ENCODE data around the gene SYNE2.

Gene SYNE2

GRCh38 chr14:63891148-63891975 lies 38.6 kb downstream of the SYNE2 start:
- no peak overlapping the region for H3K27ac Mint-ChIP-seq
- peaks cover 2% of the 10 kb centered on the region for H3K36me3 Mint-ChIP-seq (ENCODE audit: low read depth)
- no peaks in the 10 kb centered on the region for H3K9me3 Mint-ChIP-seq
- H3K4me1 Mint-ChIP-seq (ENCODE audit: low read depth) = peaks cover 14% of the 10 kb centered on the region
- no peaks in the 10 kb centered on the region for H3K27me3 Mint-ChIP-seq (ENCODE audit: low read depth)
- no peak overlapping the region for H3K4me3 Mint-ChIP-seq

- Mint-ChIP-seq H3K27me3 (ENCODE audit: low read depth) (no peaks in the 10 kb centered on the region), H3K27ac (no peak overlapping the region), H3K4me3 (no peak overlapping the region), H3K4me1 (ENCODE audit: low read depth) (peaks cover 14% of the 10 kb centered on the region), H3K36me3 (ENCODE audit: low read depth) (peaks cover 2% of the 10 kb centered on the region), H3K9me3 (no peaks in the 10 kb centered on the region)
These were observed 39.5 kb downstream of the SYNE2 start for GRCh38 chr14:63892265-63892664.

- H3K9me3 Mint-ChIP-seq = no peaks in the 10 kb centered on the region
These were observed 41.1 kb downstream of the SYNE2 start for GRCh38 chr14:63893701-63894458.

GRCh38 chr14:63895510-63895909 lies 42.7 kb downstream of the SYNE2 start:
- Mint-ChIP-seq H3K4me3 (no peak overlapping the region), H3K4me1 (ENCODE audit: low read depth) (peaks cover 23% of the 10 kb centered on the region), H3K9me3 (no peaks in the 10 kb centered on the region), H3K27me3 (ENCODE audit: low read depth) (no peaks in the 10 kb centered on the region), H3K27ac (no peak overlapping the region), H3K36me3 (ENCODE audit: low read depth) (peaks cover 10% of the 10 kb centered on the region)

More at GRCh38 chr14:63893701-63894458, 41.1 kb downstream of the SYNE2 start:
- H3K36me3 Mint-ChIP-seq (ENCODE audit: low read depth) = peaks cover 2% of the 10 kb centered on the region
- H3K27me3 Mint-ChIP-seq (ENCODE audit: low read depth) = no peaks in the 10 kb centered on the region
- no peak overlapping the region for H3K27ac Mint-ChIP-seq
- no peak overlapping the region for H3K4me3 Mint-ChIP-seq
- H3K4me1 Mint-ChIP-seq (ENCODE audit: low read depth) = peaks cover 16% of the 10 kb centered on the region

- H3K36me3 Mint-ChIP-seq (ENCODE audit: low read depth) = peaks cover 14% of the 10 kb centered on the region
- peaks cover 22% of the 10 kb centered on the region for H3K4me1 Mint-ChIP-seq (ENCODE audit: low read depth)
- H3K9me3 Mint-ChIP-seq = no peaks in the 10 kb centered on the region
- no peaks in the 10 kb centered on the region for H3K27me3 Mint-ChIP-seq (ENCODE audit: low read depth)
- H3K27ac Mint-ChIP-seq = no peak overlapping the region
- no peak overlapping the region for H3K4me3 Mint-ChIP-seq
These were observed 43.5 kb downstream of the SYNE2 start for GRCh38 chr14:63896278-63896720.

- Mint-ChIP-seq H3K27ac (no peak overlapping the region), H3K9me3 (no peaks in the 10 kb centered on the region), H3K4me1 (ENCODE audit: low read depth) (peaks cover 23% of the 10 kb centered on the region), H3K4me3 (no peak overlapping the region), H3K27me3 (ENCODE audit: low read depth) (no peaks in the 10 kb centered on the region), H3K36me3 (ENCODE audit: low read depth) (peaks cover 18% of the 10 kb centered on the region)
These were observed 44.9 kb downstream of the SYNE2 start for GRCh38 chr14:63897721-63898163.

- H3K27ac Mint-ChIP-seq = no peak overlapping the region
- H3K36me3 Mint-ChIP-seq (ENCODE audit: low read depth) = peaks cover 23% of the 10 kb centered on the region
- H3K4me1 Mint-ChIP-seq (ENCODE audit: low read depth) = peaks cover 28% of the 10 kb centered on the region
- no peaks in the 10 kb centered on the region for H3K9me3 Mint-ChIP-seq
- peak overlapping the region; percentile 15 for H3K4me3 Mint-ChIP-seq
- H3K27me3 Mint-ChIP-seq (ENCODE audit: low read depth) = no peaks in the 10 kb centered on the region
These were observed 47.1 kb downstream of the SYNE2 start for GRCh38 chr14:63899953-63900352.

- Mint-ChIP-seq H3K4me1 (ENCODE audit: low read depth) (peaks cover 31% of the 10 kb centered on the region), H3K27ac (peak overlapping the region; percentile 49), H3K9me3 (no peaks in the 10 kb centered on the region), H3K36me3 (ENCODE audit: low read depth) (peaks cover 26% of the 10 kb centered on the region), H3K27me3 (ENCODE audit: low read depth) (no peaks in the 10 kb centered on the region), H3K4me3 (no peak overlapping the region)
These were observed 48.8 kb downstream of the SYNE2 start for GRCh38 chr14:63901434-63902085.

GRCh38 chr14:63902375-63902976 lies 49.7 kb downstream of the SYNE2 start:
- H3K4me3 Mint-ChIP-seq = no peak overlapping the region
- no peaks in the 10 kb centered on the region for H3K9me3 Mint-ChIP-seq
- H3K27ac Mint-ChIP-seq = no peak overlapping the region
- H3K4me1 Mint-ChIP-seq (ENCODE audit: low read depth) = peaks cover 31% of the 10 kb centered on the region
- H3K27me3 Mint-ChIP-seq (ENCODE audit: low read depth) = no peaks in the 10 kb centered on the region
- H3K36me3 Mint-ChIP-seq (ENCODE audit: low read depth) = peaks cover 26% of the 10 kb centered on the region

- no peak overlapping the region for H3K4me3 Mint-ChIP-seq
- no peaks in the 10 kb centered on the region for H3K27me3 Mint-ChIP-seq (ENCODE audit: low read depth)
- no peaks in the 10 kb centered on the region for H3K9me3 Mint-ChIP-seq
- H3K4me1 Mint-ChIP-seq (ENCODE audit: low read depth) = peaks cover 45% of the 10 kb centered on the region
- no peak overlapping the region for H3K27ac Mint-ChIP-seq
- peaks cover 28% of the 10 kb centered on the region for H3K36me3 Mint-ChIP-seq (ENCODE audit: low read depth)
These were observed 51.9 kb downstream of the SYNE2 start for GRCh38 chr14:63904724-63905123.

GRCh38 chr14:63905370-63905769 lies 52.6 kb downstream of the SYNE2 start:
- Mint-ChIP-seq H3K4me3 (no peak overlapping the region), H3K4me1 (ENCODE audit: low read depth) (peaks cover 46% of the 10 kb centered on the region), H3K36me3 (ENCODE audit: low read depth) (peaks cover 23% of the 10 kb centered on the region), H3K27ac (no peak overlapping the region), H3K27me3 (ENCODE audit: low read depth) (no peaks in the 10 kb centered on the region), H3K9me3 (no peaks in the 10 kb centered on the region)

GRCh38 chr14:63908667-63909264 lies 56.0 kb downstream of the SYNE2 start:
- H3K36me3 Mint-ChIP-seq (ENCODE audit: low read depth) = peaks cover 26% of the 10 kb centered on the region
- peaks cover 43% of the 10 kb centered on the region for H3K4me1 Mint-ChIP-seq (ENCODE audit: low read depth)
- H3K27ac Mint-ChIP-seq = no peak overlapping the region
- H3K9me3 Mint-ChIP-seq = no peaks in the 10 kb centered on the region
- peak overlapping the region; percentile 25 for H3K4me3 Mint-ChIP-seq
- H3K27me3 Mint-ChIP-seq (ENCODE audit: low read depth) = no peaks in the 10 kb centered on the region

GRCh38 chr14:63909984-63910383 lies 57.2 kb downstream of the SYNE2 start:
- H3K9me3 Mint-ChIP-seq = no peaks in the 10 kb centered on the region
- H3K36me3 Mint-ChIP-seq (ENCODE audit: low read depth) = peaks cover 31% of the 10 kb centered on the region
- H3K4me1 Mint-ChIP-seq (ENCODE audit: low read depth) = peaks cover 38% of the 10 kb centered on the region
- no peaks in the 10 kb centered on the region for H3K27me3 Mint-ChIP-seq (ENCODE audit: low read depth)
- H3K27ac Mint-ChIP-seq = no peak overlapping the region
- no peak overlapping the region for H3K4me3 Mint-ChIP-seq
